NCI-H82 treated with DMSO at 0.1 percent for 48 hours (cell line): Measurements from ENCODE around the gene SERPINB10.
A peak's percentile ranks its signal among the peaks of the same experiment; 100 is the strongest.
"Not testable (repeated sequence)": the region's sequence is repeated elsewhere in the genome, so short reads cannot be mapped to it uniquely, and the experiment has no call there.

Experiments
- DNase-seq: peaks from one replicate; lab custom pipeline; 2025; ENCODE audit not compliant: unreplicated experiment; lab: John Stamatoyannopoulos, UW

The SERPINB10 gene

GRCh38 chr18:63940543-63941050 lies 32.8 kb downstream of the SERPINB10 start:
- DNase-seq, result not testable (repeated sequence)

DNA sequence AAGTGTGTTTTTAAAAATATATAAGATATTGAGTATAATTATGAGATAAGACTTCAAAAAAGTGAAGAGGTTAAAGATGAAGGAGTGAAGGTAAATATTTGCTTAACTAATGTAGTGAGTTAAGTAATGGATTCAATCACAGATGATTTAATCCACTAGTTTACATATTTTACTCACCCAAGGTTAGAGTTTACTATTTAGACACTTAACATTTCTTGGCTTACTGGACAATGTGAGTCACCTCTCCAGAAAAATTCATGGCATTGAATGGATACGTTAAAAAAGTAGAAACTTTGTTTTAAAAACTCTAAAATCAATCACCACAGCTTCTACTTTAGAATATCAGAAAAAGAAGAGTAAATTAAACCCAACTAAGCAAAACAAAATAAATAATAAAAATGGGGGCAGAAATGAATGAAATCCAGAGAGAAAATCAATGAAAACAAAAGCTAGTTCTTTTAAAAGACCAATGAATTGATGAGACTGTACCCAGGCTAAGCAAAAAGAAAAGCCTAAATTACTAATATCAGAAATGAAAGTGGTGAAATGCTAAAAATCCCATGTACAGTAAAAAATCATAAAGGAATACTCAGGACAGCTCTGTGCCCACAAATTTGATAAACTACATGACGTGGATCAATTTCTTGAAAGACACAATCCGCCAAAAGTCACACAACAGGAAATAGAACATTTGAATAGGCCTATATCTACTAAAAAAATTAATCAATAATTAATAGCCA lies 39.5 kb downstream of the SERPINB10 start:
- no peak for DNase-seq

DNA sequence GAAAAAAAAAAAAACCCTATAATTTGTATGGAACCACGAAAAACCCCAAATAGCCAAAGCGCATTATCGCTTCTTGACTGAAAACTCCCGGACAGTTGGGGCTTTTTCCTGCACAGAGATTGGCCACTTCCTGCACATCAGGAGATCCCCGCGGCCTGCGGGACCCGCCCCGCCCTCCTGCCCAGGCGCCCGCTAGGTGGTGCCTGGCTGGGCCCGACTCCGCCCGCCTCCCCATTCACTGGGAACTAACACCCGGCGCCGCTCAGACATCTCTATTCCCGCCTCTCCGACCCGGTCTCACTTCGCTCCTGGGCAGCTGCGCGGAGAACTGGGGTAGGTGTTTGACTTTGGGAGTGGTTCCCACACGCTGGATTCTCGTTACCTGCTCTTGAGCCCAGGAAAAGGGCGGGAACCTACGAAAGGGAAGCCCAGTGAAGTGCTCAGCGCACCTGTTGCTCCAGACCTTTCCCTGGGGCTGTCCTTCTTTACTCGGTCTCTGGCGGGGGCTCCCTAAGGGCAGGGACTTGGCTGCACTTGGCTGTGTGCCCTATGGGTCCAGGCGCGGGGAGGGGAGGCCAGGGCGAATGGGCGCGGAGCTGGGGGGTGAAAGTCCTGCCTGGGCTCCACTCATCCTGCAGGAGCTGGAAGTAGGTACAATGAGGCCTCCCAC lies 41.4 kb downstream of the SERPINB10 start, which contains the start of gene HMSD:
Gene HMSD, plus strand, starts transcription at position 234 of the 670 bp plus-strand sequence. CDS start 4,155 bp downstream, outside the sequence.
- DNase-seq, result no peak

DNA sequence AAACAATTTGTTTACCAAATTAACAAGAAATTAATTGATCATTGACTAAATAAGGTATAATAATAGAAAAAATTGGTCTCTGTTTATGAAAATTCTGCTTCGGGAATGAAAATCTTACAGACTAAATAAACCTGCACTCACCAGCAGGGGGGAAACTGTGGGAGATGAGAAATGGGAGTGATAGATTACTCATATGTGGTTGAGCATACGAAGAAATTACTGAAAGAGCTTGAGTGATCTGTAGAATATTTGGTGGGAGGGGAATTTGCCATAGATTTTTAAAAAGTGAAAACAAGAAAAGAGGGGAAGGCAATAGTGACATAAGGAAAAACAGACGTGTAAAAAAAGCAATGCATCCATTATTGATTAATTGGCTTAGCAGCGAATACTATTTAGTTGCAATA lies 43.5 kb downstream of the SERPINB10 start:
- no peak for DNase-seq

DNA sequence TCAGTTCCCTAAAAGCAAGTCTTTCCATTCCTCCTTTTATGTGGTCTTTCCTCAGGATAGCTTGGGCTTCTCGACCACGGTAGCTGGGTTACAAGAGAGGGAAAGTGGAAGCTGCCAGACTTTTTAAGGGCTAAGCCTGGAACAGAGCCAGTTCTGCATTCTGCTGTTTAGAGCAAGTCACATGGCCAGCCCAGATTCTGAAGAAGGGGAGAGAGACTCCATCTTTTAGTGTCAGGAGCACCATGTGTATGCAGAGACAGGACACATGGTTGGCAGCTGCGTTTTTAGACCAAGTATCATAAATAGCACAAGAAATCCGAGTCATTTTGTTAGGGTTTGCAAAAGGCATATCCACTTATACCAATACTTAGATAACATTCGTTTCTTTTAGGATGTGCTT lies 46.1 kb downstream of the SERPINB10 start:
- no peak for DNase-seq

- DNase-seq, result no peak
Measured at GRCh38 chr18:63956755-63957154, 49.0 kb downstream of the SERPINB10 start.

GRCh38 chr18:63960891-63961290 lies 53.1 kb downstream of the SERPINB10 start:
- no peak for DNase-seq

- no peak for DNase-seq
Measured at GRCh38 chr18:63961435-63961980, 53.8 kb downstream of the SERPINB10 start.

DNA sequence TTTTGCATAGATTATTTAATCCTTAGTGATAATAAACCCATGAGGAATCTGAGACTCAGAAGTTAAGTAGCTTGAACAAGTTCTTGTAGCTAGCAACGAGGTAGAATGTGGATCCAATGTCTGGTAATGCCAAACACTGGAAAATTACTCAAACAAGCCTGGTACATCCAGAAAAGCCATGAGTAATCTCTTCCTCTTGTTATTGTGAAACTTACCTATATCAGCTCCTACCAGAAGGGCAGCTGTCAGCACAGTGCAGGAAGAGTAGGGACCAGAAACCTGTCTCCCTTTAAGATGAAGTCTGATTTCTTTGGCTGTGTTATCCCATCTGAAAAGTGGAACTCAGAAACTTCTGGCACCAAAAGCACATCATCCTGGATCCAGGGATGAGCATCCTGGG lies 54.4 kb downstream of the SERPINB10 start:
- no peak for DNase-seq

DNA sequence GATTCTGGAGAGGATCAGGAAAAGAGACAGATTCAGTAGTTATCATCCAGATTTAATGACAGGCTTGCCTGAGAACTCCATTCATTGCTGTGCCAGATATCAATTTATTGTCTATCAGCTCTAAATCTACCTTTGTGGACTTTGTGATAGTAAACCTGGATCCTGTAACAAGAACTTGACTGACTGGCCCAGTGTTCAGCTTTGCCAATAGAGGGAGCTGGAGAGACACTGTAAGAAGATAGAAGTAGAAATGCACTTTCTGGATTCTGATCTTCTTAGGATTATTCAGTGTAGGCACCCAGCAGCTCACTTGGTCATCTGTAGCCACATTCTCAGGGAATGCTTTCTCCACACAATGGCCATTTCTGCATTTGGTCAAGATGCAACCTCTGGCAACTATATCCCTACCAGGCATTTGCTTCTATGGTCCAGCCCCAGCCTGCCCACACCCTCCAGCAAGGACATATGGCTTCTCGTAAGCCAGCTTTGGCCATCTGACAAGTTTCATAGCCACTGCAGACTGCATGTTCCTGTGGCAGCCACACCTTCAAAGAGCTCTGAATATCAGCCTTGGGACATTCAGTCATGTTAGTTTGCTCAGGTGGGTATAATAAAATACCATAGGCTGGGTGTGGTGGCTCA lies 56.0 kb downstream of the SERPINB10 start:
- DNase-seq, result peak; percentile 28

DNA sequence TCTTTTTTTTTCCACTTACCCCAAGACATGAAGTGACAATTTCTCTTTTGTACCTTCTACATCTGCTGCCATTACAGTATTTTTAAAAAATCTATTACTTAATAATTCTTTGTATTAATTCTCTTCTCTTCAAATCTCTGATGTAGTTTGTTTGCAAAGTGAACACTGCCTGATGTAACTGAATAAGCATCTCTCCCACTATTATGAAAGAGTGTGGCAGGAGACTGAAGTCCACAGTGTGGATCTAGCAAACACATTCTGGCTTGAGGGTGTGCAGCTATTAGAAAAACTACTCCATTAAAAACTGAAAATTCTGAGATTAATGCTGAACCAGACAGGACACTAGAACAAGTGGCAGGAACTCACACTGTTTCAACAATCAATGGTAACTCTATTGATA lies 57.1 kb downstream of the SERPINB10 start:
- no peak for DNase-seq

GRCh38 chr18:63965716-63966330 lies 58.1 kb downstream of the SERPINB10 start:
- no peak for DNase-seq

DNA sequence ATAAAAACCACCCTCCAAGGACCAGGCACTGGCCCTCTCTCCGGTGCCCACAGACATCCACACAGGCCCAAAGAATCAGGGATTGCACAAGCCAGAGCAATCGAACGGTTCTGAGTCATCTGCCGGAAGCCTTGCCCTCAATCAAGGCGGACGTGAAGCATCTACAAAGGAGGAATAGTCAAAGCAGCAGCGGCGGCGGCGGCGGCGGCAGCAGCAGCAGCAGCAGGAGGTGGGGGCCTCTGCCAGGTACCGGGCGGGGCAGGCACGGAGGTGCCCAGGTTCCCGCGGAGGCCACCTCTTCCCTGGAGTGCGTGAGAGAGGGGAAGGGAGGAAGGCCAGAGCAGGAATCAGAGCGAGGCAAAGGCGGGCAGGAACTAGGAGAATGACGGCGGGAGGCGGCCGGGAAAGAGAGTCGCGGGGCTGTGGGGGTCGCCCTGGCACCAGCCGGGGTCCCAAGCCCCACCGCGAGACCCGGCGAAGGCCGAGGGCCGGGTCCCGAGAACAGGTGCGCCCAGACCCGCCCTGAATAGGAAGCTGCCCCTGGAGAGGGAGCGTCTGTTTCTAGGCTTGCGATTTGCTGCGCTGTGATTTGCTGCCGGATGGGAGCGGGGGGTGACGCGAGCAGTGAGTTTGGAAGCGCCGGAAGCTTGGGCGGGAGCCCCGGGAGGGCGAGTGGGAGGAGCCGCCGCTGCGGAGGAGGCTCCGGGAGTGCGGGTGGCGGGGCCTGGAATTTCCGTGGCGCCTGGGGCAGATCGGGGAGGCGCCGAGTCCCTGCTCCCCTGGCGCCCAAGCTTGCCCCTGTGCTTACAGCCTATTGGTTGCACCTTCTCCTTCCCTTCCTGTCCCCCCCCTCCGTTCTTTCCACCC lies 62.4 kb downstream of the SERPINB10 start, which contains the start of gene SERPINB8:
Gene SERPINB8, plus strand, starts transcription at position 140 of the 867 bp plus-strand sequence. CDS start 8,228 bp downstream, outside the sequence.
- peak; percentile 50 for DNase-seq

GRCh38 chr18:63970809-63971205 lies 63.0 kb downstream of the SERPINB10 start:
- DNase-seq, result no peak

- no peak for DNase-seq
Measured at GRCh38 chr18:63971320-63972001, 63.7 kb downstream of the SERPINB10 start.

GRCh38 chr18:63972002-63972376 lies 64.2 kb downstream of the SERPINB10 start:
- DNase-seq, result no peak

DNA sequence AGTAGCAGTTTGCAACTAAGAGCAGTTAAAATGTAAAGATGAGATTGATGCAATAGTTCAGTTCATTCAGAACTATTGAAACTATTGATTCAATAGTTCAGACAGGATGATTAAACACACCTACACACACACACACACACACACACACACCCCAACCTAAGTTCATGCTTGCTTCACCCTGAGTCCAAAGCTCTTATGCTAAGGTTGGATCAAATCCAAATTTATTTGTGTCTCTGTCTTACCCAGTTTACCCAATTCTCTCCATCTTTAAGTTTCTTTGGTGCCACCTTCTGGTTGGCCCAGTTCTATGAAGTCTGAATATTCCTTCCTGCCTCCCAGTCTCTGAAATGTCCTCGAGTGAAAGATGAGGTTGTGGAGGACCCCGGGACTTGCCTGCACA lies 67.2 kb downstream of the SERPINB10 start:
- DNase-seq, result no peak

GRCh38 chr18:63975628-63976027 lies 67.9 kb downstream of the SERPINB10 start:
- no peak for DNase-seq

GRCh38 chr18:63977040-63977439 lies 69.3 kb downstream of the SERPINB10 start:
- DNase-seq, result no peak
